Dermis microvascular lymphatic vessel endothelial cell (primary cell): Measurements from ENCODE around the gene IGFBP6. TPM values are rescaled to one million over a fixed set of nuclear protein-coding genes. Genes with fewer than 3 reads are reported as not detected.
"Not testable (repeated sequence)": the region's sequence is repeated elsewhere in the genome, so short reads cannot be mapped to it uniquely, and the experiment has no call there.

ENCODE experiments used
- DNase-seq, 2 donors: peaks; one replicate each; pipeline versions ENCODE4 v3.0.0 to v3.0.0-alpha.2; 2010; ENCODE audit warnings: low read depth in 2 of 2
- total RNA-seq: library from RNA; depleted of rRNA; stranded (reverse); fragments of >200 nt; gene quantifications from 2 replicates; pipeline ENCODE4 v1.2.1, GENCODE V29; 2014

IGFBP6 gene
- total RNA-seq, 1 donor from 2014 or later = 6.9 TPM

DNA sequence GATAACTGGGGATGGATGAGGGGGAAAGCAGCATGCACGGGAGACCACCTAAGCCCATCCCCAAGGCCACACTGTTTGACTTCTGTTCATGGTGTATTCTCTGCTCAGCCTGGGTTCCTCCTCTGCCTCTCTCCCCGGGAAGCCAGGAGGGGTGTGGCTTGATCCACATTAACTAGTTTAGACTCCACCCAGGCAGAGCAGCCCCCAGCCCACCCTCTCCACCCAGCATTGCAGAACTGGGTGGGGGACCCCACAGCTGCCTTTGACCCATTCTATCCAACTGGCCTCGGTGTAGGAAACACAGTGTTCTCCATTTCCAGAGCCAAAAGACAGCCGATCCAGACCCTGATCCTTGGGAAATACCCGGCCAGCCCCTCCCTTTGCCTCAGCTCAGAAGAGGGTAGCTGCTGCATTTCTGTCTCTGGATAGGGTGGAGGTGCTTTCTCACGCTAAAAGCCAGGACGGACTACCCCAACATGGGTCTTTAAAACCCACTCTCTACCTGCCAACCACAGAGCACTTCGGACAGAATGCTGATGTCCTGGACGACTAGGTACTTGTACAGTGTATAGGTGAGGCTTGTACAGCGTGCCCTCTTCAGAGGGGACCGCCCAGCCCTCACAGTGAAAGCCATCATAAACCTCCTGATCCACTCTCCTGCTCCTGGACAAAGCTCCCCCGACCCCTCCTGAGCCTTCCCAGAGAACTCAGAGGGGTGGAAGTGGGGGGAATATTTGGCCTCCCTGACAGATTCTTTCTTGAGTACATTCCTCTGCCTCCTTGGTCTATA is 27.7 kb upstream of the IGFBP6 start:
- no peak for DNase-seq

DNA sequence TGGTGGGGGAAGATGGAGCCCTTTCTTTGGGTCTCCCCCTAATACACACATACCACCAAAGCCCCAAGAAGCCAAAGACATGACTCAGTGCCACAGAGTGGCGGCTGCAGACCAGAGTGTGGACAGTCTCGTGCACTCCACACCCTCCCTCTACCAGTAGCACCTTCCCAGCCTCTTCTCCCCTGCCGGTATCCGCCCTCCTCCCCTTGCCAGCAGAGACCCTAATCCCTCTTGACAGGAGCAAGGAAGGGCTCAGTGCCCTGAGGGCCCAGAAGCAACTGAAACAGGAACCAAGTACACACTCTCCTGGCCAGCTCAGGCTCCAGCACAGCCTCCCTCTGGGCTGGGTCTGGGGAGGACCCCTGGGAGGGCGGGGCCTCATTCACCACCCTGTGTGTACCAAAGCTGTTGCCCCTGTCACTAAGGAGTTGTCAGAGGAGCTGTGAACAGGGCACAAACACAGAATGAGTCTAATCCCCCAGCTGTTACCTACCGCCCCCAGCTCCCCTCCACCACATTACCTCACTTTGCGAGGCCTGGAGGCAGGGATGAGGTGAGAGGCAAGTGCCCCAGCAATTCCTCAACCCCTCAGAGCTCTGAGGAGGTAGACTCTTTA is 26.5 kb upstream of the IGFBP6 start:
- no peak for DNase-seq

DNA sequence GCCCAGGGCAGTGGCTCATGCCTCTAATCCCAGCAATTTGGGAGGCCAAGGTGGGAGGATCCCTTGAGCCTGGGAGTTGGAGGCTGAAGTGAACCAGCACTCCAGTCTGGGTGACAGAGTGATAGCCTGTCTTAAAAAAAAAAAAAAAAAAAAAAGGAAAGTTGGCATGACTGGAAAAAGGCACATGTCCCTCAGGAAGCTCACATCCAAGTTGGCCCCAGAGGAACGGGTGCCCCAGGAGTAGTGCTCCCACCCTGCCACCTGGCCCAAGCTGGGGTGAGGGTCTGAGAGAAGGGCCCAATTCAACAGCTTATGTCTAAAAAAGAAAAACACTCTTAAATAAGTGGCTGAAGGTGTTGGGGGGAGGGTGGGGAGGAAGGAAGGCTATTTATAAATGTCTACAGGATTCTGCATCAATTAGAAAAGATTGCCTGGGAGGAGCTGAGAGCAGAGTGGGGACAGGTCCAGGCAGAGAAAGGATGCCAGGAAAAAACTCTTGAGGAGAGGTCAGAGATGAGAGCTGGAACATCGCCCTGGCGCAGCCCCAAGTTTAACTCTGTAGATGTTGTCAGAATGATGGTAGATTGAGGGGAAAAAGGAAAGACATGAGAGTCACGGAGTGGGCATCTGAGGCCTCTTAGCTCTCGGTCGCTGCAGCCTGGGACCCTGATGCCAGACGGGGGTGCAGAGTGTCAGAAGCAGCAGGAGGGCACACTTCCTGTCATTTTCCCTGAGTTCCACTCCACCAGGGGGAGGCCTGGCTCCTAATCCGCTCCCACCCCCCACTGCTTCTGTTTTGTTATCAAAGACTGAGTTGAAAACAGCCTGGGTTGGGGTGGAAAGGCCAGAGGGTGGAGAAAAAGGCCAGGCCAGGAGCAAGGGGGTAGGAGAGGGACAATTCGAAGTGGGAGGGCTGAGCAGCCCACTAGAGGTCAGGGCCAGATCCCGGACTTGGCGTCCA is 25.6 kb upstream of the IGFBP6 start:
- no peak for DNase-seq

DNA sequence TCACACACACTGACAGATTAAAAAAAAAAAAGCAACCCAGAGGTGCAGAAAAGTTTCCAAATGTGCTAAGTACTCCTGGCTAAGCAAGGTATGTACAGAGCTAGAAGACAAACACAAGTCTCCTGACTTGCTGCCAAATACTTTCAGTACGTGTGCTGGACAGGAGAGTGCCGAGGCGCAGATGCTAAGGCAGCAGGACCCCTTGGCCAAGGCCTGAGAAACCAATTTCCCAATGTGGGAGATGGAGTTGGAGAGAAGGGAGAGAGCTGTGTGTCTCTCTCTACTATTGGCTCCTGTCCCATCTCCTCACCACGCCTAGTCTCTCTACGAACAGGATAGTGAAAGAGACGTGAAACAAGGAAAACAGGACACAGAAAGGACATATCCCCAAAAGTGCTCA is 23.6 kb upstream of the IGFBP6 start:
- no peak for DNase-seq

DNA sequence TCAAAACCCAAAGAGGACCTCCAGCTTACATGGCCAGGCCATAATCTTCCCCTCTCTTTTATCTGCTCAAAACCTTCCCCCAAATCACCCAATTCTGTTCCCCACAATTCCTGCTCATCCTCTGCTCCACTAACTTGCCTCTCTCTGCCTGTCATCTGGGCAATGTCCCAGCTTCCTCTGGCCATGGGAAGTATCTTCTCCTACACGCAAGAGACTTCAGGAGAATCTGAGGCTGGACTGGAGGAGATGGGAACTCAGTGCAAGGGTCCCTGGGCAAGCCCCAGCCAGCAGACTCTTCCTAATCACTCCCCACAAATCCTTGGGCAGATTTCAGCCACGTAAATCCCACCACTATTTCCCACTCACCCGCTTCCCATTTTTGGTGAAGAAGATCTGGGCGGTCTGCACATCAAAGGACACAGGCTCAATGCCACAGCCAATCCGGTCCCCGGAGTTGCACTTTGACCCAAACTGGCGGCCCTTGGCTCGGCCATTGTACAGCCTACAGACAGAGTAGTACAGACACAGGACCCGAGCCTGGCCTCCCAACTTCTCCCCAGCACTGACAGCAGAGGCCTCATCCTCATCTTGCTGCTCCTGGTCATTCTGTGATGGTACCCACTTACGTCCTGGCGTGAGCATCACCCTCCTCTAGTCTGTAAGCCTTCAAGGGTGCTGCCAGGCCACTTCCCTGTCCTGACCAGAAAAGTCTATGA is 23.0 kb upstream of the IGFBP6 start:
- no peak for DNase-seq

DNA sequence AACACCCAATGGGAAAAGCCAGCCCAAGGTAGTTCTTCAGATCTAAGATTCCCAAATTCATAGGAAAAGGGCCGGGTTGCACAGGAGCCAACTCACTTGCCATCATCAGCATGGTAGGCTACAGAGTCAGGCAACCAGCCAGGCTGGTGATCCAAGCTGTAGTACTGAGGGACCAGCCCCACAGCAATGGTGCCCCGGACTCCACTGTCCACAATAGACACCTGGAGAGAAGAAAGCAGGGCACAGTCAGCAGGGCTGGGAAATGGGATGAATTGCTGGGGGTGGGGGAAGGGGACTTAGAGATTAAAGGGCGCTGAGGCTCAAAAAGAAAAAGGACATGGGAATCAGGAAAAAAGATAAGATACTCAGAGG is 22.5 kb upstream of the IGFBP6 start:
- no peak for DNase-seq

DNA sequence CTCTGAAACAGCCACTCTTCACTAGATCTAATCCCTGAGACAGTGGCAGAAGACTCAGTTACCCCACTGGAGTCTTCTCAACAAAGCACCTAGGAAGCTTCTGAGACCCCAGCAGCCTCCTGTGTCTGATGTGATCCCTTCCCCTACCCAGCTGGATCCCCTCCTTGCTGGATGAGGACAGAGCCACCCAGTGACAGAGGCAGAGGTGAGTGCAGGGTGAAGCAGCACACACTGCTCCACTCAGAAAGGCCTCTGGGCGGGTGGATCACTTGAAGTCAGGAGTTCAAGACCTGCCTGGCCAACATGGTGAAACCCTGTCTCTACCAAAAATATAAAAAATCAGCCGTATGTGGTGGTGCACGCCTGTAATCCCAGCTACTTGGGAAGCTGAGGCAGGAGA is 21.0 kb upstream of the IGFBP6 start:
- DNase-seq = no peak

DNA sequence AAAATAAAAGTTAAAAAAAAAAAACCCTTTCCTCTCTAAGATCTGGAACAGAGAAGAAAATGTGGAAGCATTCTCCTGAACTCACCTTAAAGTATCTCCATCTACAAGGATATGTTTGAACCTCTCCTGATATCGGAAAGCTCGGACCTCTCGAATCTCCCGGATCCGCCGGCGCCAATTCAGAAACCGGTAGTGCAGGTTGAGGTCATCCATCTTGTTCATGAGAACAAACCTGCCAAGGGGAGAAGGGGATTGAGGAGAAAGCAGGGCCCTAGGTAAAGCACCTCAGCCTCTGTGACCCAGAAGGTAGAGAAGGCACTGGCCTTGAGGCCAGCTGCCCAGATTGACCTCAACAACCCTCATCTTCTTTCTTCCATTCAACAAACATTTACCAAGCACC is 20.4 kb upstream of the IGFBP6 start:
- DNase-seq = no peak

DNA sequence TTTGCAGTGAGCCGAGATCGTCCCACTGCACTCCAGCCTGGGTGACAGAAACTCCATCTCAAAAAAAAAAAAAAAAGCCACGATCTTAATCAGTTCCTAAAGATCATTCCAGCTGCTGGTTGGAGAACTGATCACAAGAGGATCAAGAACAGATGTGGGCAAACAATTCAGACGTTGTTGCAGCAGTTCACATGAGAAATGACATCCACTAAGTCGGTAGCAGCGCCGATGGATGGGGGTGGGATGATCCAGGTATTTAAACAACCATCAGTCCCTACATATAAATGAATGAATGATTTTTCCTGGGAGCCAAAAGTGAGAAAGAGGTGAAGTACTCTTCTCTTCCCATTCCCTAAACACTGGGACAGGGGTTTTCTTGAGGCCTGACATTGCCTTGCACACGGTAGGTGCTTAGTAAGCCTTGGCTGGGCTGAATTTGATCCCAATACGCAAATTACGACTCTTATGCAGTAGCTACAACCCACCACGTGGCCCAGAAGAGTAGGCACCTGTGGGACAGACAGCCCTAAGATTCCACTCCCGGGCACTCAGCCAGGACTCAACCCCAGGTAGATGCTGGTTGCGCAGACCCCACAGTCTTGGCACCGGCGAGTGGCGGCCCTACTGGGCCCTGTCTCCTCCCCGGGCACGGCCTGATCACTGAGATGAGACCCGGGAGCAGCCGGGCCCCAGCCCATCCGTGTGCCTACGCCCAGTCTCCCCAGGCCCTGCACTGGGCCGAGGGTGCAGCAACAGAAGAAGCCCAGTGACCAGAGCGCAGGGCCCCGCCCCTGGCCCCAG is 18.8 kb upstream of the IGFBP6 start:
- DNase-seq = peak in 1 of 2 donors; percentile 32

DNA sequence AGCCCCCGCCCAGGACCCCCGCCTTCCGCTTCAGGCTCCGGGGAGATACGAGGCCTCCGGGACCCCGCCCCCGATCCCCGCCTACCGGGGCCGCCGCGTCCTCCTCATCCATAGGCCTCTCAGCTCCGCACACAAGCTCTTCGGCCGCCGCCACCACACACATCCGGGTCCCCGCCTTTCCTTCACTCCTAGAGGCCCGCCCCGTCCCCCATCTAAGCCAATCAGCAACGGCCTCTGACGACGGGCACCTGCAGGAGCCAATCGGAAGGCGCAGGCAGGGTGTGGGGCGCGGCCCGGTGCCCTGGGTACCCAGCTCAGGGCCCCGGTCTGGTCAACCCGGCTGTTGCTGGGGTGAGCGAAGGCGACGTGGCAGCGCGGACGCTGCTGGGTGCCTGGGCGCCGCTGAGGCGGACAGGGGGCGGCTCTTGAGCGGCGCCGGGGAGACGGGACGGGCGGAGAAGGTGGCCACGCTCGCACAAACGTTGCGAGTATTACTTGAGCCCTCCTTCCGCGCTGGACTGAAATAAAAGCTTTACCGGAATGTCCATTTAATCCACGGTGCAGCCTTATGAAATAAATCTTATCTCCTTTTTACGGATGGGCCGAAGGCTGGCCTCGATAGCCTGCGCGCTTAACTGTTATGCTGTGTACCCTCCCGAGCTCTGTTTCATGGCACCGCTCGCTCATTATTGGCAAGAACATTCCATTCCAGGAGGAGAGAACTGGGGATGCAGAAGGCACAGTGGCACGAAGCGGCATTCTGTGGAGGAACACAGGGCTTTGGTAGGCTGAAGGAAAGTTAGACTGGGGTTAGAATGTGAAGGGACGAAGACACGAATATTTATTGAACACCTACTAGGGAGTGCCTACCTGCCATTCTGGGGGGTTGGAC is 18.0 kb upstream of the IGFBP6 start, which contains the start of gene SPRYD3:
SPRYD3 (minus strand) TSS at position 165 of the 892 bp plus-strand sequence; CDS start at position 108, 57 bp downstream.
- DNase-seq = peak; percentile 79 to 98

DNA sequence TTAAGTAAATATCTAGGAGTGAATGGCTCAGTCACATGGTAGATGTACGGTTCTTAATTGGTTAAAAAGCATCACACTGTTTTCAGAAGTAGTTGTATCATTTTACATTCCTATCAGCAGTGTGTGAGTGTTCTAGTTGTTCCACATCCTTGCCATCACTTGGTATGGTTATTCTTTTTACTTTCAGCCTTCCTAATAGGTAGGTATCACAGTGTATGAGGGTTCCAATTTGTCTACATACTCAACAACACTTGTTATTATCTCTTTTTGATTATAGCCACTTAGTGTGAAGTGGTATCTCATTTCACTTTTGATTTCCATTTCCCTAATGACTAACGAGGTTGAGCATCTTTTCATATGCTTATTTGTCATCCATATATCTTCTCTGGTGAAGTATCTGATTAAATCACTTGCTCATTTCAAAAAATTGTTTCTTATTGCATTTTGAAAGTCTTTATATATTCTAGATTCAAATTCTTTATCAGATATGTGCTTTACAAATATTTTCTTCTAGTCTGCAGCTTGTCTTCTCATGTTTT is 14.8 kb upstream of the IGFBP6 start:
- no peak for DNase-seq

DNA sequence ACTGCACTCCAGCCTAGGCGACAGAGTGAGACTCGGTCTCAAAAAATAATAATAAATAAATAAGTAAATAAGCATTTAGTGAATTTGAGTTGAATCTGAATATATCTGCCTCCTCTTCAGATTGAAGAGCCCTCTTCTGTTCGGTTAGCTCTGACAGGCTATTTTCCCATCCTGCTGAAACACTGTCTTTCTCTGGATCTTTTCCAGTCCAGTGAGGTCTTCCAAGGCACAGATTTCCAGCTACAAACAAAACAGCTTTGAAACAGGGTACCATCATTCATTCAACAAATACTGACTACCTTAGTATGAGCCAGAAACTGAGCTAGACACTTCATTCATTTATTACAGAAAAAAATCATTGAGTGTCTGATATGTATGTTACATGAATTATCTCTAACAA is 11.1 kb upstream of the IGFBP6 start:
- no peak for DNase-seq

DNA sequence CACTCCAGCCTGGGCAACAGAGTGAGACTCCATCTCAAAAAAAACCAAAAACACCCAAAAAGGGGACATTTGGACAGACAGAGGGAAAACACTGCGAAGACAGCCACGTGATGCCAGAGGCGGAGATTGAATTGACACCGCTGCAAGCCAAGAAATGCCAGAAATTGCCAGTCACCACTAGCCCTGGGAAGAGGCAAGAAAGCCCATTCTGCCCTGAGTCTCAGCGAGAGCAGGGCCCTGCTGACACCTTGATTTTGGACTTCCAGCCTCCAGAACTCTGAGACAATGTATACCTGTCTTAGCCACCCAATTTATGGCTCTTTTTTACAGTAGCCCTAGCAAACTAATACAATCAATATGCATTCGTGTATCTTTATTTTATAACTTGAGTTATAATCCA is 7.4 kb upstream of the IGFBP6 start:
- no peak for DNase-seq

DNA sequence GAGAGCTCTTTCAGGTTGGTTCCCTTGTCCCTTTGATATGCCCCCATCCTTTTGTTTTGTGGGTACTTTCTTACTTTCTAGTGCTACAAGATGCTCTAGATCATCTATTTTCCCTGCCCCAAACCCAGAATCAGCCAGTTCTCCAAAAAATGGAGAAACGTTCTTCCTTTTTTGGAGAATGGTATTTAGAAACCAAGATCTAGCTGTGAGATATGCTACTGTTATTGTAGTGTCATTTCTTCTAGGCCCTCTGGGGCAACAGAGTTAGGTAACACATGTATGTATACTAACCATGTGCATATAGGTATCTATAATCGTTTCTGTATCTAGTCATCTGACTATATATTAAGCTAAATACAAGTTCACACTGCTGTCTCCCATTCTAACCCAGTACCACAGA is 6.9 kb upstream of the IGFBP6 start:
- DNase-seq = no peak

DNA sequence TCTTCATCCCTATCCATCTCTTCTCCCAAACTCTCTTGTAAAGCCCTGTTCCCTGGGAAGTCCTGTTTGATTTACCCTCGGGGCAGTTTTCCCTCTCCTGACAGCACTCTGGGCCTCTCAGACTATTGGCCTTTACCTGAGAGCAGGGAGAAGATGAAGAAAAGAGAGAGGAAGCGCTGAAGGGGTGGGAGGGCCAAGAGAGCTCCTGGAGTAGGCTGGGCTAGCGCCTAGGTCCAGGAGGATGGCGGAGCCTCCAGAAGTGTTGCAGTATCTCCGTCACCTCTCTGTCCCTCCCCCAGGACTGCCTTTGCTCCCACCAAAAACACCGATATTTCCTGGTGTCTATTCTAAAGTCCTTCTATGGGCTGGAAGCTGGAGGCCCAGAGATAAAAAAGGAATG is 5.7 kb upstream of the IGFBP6 start:
- no peak for DNase-seq

DNA sequence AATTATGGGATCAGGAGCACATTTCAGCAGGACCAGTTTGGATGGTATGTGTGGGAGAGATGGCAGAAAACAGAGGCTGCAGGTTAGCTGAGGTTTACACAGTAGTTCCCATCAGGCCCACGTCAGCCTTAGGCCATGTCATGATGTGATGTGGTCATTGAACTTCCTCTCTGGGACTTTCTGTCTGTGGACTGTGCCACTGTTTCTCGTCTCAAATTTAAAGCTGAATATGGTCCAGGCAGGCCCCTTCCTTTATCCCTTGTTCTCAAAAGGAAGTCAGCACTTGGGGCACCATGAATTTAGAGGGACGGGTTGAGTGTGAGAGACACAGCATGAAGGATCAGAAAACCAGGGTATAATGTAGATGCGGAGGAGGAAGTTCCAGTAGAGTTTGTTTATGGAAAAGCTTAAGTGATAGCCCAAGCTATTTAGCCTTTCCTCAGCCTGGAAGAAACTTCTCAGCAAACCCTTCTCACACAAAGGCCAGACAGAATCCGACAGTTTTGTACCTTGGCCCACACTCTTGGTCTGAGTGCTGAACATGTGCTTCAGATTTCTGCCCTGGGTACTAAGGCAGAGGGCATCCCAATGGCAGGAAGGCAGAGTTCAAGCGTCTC is 3.6 kb upstream of the IGFBP6 start:
- DNase-seq = no peak

DNA sequence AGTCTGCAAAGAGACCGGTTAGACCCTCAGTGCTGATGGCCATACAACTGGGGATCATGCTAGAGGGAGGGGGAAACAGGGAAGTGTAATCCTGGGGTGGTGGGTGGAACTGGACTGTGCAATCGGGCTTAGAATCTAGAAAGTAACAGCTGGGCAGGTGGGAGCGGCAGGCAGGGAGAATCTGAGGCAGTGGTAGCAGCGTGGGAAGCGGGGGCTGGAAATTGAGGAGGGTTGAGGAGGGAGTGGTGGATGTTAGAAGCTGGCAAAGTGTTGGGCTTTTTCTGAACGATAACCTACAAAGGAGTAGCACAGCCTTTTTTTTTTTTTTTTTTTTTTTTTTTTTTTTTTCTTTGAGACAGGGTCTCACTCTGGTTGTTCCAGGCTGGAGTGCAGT is 3.1 kb upstream of the IGFBP6 start:
- no peak for DNase-seq

DNA sequence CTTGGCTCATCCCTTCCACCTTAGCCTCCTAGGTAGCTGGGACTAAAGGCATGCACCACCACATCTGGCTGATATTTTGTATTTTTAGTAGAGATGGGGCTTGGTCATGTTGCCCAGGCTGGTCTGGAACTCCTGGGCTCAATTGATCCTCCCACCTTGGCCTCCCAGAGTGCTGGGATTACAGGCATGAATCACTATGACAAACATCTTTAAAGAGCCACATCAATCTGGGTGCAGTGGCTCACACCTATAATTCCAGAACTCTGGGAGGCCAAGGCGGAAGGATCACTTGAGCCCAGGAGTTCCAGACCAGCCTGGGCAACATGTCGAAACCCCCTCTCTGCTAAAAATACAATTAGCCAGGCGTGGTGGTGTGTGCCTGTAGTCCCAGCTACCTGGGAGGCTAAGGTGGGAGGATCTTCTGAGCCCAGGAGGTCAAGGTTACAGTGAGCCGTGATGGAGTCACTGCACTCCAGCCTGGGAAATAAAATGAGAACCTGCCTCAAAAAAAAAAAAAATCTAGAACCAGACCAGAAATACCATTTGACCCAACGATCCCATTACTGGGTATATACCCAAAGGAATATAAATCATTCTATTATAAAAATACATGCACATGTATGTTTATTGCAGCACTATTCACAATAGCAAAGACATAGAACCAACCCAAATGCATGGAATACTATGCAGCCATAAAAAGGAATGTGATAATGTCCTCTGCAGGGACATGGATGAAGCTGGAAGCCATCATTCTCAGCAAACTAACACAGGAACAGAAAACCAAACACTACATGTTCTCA is 2.5 kb upstream of the IGFBP6 start:
- not testable (repeated sequence) for DNase-seq
